ENCODE results near the gene MTM1. TPM values are rescaled to one million over a fixed set of nuclear protein-coding genes. Genes with fewer than 3 reads are reported as not detected.

The MTM1 gene
- total RNA-seq, 1 donor from 2014 or later, result 12.1 TPM

GRCh38 chrX:150700107-150700506 is 131.7 kb downstream of the MTM1 start:
- peaks cover 5% of the 10 kb centered on the region for H3K36me3 Mint-ChIP-seq (ENCODE audit: insufficient read depth)
- no peak overlapping the region for H3K27ac Mint-ChIP-seq
- H3K9me3 Mint-ChIP-seq (ENCODE audit: low read depth), result peaks cover 10% of the 10 kb centered on the region
- no peak for TF ChIP-seq CTCF (IDR thresholded peaks at IDR 0.05; ENCODE audit: unreplicated experiment)
- H3K27me3 Mint-ChIP-seq, result no peaks in the 10 kb centered on the region
- no peak for DNase-seq (ENCODE audit: low spot score, unreplicated experiment)
- H3K4me3 Mint-ChIP-seq (ENCODE audit: low read depth), result no peak overlapping the region
- peaks cover 1% of the 10 kb centered on the region for H3K4me1 Mint-ChIP-seq (ENCODE audit: low read depth)

GRCh38 chrX:150701377-150701776 is 133.0 kb downstream of the MTM1 start:
- H3K4me3 Mint-ChIP-seq (ENCODE audit: low read depth), result no peak overlapping the region
- DNase-seq (ENCODE audit: low spot score, unreplicated experiment), result no peak
- no peaks in the 10 kb centered on the region for H3K27me3 Mint-ChIP-seq
- TF ChIP-seq CTCF (IDR thresholded peaks at IDR 0.05; ENCODE audit: unreplicated experiment), result no peak
- H3K27ac Mint-ChIP-seq, result no peak overlapping the region
- no peaks in the 10 kb centered on the region for H3K36me3 Mint-ChIP-seq (ENCODE audit: insufficient read depth)
- peaks cover 6% of the 10 kb centered on the region for H3K9me3 Mint-ChIP-seq (ENCODE audit: low read depth)
- no peaks in the 10 kb centered on the region for H3K4me1 Mint-ChIP-seq (ENCODE audit: low read depth)

GRCh38 chrX:150702966-150703694 is 134.7 kb downstream of the MTM1 start:
- no peak for TF ChIP-seq CTCF (IDR thresholded peaks at IDR 0.05; ENCODE audit: unreplicated experiment)
- H3K4me1 Mint-ChIP-seq (ENCODE audit: low read depth), result no peaks in the 10 kb centered on the region
- H3K36me3 Mint-ChIP-seq (ENCODE audit: insufficient read depth), result peaks cover 2% of the 10 kb centered on the region

GRCh38 chrX:150703695-150703974 is 135.2 kb downstream of the MTM1 start:
- Mint-ChIP-seq H3K27ac (no peak overlapping the region), H3K9me3 (ENCODE audit: low read depth) (peaks cover 8% of the 10 kb centered on the region), H3K27me3 (no peaks in the 10 kb centered on the region), H3K36me3 (ENCODE audit: insufficient read depth) (peaks cover 2% of the 10 kb centered on the region), H3K4me3 (ENCODE audit: low read depth) (no peak overlapping the region), H3K4me1 (ENCODE audit: low read depth) (no peaks in the 10 kb centered on the region)
- TF ChIP-seq CTCF (IDR thresholded peaks at IDR 0.05; ENCODE audit: unreplicated experiment), result no peak
- DNase-seq (ENCODE audit: low spot score, unreplicated experiment), result no peak

More at GRCh38 chrX:150702966-150703694, 134.7 kb downstream of the MTM1 start:
- Mint-ChIP-seq H3K27me3 (no peaks in the 10 kb centered on the region), H3K27ac (no peak overlapping the region), H3K9me3 (ENCODE audit: low read depth) (peaks cover 8% of the 10 kb centered on the region), H3K4me3 (ENCODE audit: low read depth) (no peak overlapping the region)
- DNase-seq (ENCODE audit: low spot score, unreplicated experiment), result no peak

- peaks cover 8% of the 10 kb centered on the region for H3K9me3 Mint-ChIP-seq (ENCODE audit: low read depth)
- no peak overlapping the region for H3K4me3 Mint-ChIP-seq (ENCODE audit: low read depth)
- H3K27ac Mint-ChIP-seq, result no peak overlapping the region
- no peaks in the 10 kb centered on the region for H3K27me3 Mint-ChIP-seq
- no peak for DNase-seq (ENCODE audit: low spot score, unreplicated experiment)
- no peak for TF ChIP-seq CTCF (IDR thresholded peaks at IDR 0.05; ENCODE audit: unreplicated experiment)
- peaks cover 2% of the 10 kb centered on the region for H3K36me3 Mint-ChIP-seq (ENCODE audit: insufficient read depth)
- no peaks in the 10 kb centered on the region for H3K4me1 Mint-ChIP-seq (ENCODE audit: low read depth)
Observed at GRCh38 chrX:150704030-150704613, 135.7 kb downstream of the MTM1 start.
